ENCODE measurements around the gene XPO6. TPM values are rescaled to one million over a fixed set of nuclear protein-coding genes. Genes with fewer than 3 reads are reported as not detected.
A peak's percentile ranks its signal among the peaks of the same experiment; 100 is the strongest.

Gene XPO6
- total RNA-seq, 1 donor: 102 TPM

DNA sequence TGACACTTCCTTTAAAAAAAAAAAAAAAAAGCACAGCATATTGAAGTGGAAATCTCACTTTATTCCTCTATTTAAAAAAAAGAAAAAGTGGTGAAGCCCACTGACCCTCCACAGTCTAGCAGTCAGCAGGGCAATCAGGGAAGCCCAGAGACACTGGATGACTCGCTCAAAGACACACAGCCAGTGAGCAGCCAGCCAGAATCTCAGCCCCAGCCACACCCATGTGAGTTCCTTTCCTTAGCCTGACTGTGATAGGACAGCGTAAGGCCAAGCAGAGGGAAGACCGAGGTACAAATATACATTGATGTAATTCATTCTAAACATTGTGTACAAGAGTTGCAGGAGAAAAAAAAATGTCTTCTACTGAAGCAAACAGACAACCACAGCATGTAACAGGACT lies 22.5 kb downstream of the XPO6 start:
- peak overlapping the region; percentile 26 for H3K27ac ChIP-seq (ENCODE audit: low read depth, low read length)
- H3K4me2 ChIP-seq (ENCODE audit: insufficient read depth, low read length): no peak overlapping the region
- H3K36me3 ChIP-seq (ENCODE audit: insufficient read depth, low read length): no peaks in the 10 kb centered on the region
- peaks cover 43% of the 10 kb centered on the region for H3K4me1 ChIP-seq (ENCODE audit: insufficient read depth, low read length)
- no peak overlapping the region for H2AFZ ChIP-seq (ENCODE audit: low read length)
- H3K79me2 ChIP-seq (ENCODE audit: insufficient read depth, low read length): peaks cover 92% of the 10 kb centered on the region
- H3K4me3 ChIP-seq (ENCODE audit: insufficient read depth, low read length): no peak overlapping the region
- no peak for DNase-seq (ENCODE audit: insufficient read length, low spot score, missing footprints)
- no peaks in the 10 kb centered on the region for H3K27me3 ChIP-seq (ENCODE audit: insufficient read depth, low read length)
- H4K20me1 ChIP-seq (ENCODE audit: insufficient read depth, low read length): peaks cover 33% of the 10 kb centered on the region
- TF ChIP-seq, protein P1, sequence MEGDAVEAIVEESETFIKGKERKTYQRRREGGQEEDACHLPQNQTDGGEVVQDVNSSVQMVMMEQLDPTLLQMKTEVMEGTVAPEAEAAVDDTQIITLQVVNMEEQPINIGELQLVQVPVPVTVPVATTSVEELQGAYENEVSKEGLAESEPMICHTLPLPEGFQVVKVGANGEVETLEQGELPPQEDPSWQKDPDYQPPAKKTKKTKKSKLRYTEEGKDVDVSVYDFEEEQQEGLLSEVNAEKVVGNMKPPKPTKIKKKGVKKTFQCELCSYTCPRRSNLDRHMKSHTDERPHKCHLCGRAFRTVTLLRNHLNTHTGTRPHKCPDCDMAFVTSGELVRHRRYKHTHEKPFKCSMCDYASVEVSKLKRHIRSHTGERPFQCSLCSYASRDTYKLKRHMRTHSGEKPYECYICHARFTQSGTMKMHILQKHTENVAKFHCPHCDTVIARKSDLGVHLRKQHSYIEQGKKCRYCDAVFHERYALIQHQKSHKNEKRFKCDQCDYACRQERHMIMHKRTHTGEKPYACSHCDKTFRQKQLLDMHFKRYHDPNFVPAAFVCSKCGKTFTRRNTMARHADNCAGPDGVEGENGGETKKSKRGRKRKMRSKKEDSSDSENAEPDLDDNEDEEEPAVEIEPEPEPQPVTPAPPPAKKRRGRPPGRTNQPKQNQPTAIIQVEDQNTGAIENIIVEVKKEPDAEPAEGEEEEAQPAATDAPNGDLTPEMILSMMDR (IDR thresholded peaks at IDR 0.05; ENCODE audit: extremely low read depth, low read depth, low read length): no peak
- no peaks in the 10 kb centered on the region for H3K9me3 ChIP-seq (ENCODE audit: low read depth, low read length)

DNA sequence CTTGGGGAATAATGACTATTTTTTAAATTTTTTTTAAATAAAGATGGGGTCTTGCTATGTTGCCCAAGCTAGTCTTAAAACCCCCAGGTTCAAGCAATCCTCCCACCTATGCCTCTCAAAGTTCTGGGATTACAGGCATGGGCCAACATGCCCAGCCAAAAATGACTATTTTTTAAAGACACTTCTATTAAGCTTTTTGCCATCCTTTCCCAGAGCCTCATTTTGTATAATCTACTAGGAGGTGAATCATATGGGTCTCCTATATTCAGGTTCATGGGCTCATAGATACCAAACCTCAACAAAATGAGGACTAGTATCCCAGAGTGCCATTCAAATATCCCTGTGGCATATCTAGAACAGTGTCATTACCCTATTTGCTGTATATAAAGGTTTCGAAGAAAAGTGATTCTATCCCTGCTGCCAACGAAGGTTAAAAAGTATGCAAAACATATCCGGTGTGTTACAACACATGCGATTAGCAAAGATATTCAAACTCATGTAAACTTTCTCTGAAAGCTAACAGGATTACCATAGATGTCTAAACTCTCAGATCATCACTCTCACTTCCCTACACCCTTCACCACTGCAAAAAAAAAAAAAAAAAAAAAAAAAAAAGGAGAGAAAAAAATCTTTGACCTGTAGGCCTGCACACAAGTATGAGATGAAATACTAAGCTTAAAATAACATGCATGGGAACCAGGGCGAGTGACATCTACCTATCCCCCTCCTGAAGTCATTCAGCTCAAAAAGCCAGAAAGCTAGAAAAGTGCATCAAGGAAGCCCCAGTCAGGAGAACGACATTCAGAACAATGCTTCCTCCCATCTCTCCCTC lies 23.5 kb downstream of the XPO6 start:
- peaks cover 100% of the 10 kb centered on the region for H3K79me2 ChIP-seq (ENCODE audit: insufficient read depth, low read length)
- no peak overlapping the region for H3K27ac ChIP-seq (ENCODE audit: low read depth, low read length)
- no peak overlapping the region for H3K4me3 ChIP-seq (ENCODE audit: insufficient read depth, low read length)
- H2AFZ ChIP-seq (ENCODE audit: low read length): no peak overlapping the region
- no peaks in the 10 kb centered on the region for H3K36me3 ChIP-seq (ENCODE audit: insufficient read depth, low read length)
- TF ChIP-seq, protein P1 (IDR thresholded peaks at IDR 0.05; ENCODE audit: extremely low read depth, low read depth, low read length): no peak
- H3K27me3 ChIP-seq (ENCODE audit: insufficient read depth, low read length): no peaks in the 10 kb centered on the region
- DNase-seq (ENCODE audit: insufficient read length, low spot score, missing footprints): no peak
- no peaks in the 10 kb centered on the region for H3K9me3 ChIP-seq (ENCODE audit: low read depth, low read length)
- H3K4me1 ChIP-seq (ENCODE audit: insufficient read depth, low read length): peaks cover 43% of the 10 kb centered on the region
- no peak overlapping the region for H3K4me2 ChIP-seq (ENCODE audit: insufficient read depth, low read length)
- peaks cover 37% of the 10 kb centered on the region for H4K20me1 ChIP-seq (ENCODE audit: insufficient read depth, low read length)

DNA sequence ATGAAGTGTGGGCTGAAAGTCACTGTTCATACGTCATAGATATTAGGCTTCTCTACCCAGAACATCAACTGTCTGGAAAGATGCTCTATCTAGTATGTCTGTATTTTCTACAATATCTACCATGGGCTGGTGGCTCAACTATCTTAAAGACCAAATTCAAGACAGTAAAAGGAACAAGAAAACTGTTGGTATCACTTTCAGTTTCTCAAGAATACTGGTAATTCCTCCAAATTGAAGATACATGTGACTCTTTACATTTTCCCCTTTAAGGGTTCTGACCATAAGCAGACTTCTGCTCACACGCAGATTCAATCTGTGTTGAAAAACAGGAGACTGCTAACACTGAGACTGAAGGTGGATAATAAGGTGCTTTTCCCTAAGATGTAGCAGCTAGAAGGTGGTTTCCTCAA lies 24.2 kb downstream of the XPO6 start:
- Histone ChIP-seq H3K27ac (ENCODE audit: low read depth, low read length) (peak overlapping the region; percentile 26), H2AFZ (ENCODE audit: low read length) (no peak overlapping the region), H3K27me3 (ENCODE audit: insufficient read depth, low read length) (no peaks in the 10 kb centered on the region), H3K4me3 (ENCODE audit: insufficient read depth, low read length) (no peak overlapping the region), H3K9me3 (ENCODE audit: low read depth, low read length) (no peaks in the 10 kb centered on the region), H4K20me1 (ENCODE audit: insufficient read depth, low read length) (peaks cover 41% of the 10 kb centered on the region), H3K4me1 (ENCODE audit: insufficient read depth, low read length) (peaks cover 41% of the 10 kb centered on the region), H3K4me2 (ENCODE audit: insufficient read depth, low read length) (no peak overlapping the region), H3K36me3 (ENCODE audit: insufficient read depth, low read length) (no peaks in the 10 kb centered on the region), H3K79me2 (ENCODE audit: insufficient read depth, low read length) (peaks cover 100% of the 10 kb centered on the region)
- DNase-seq (ENCODE audit: insufficient read length, low spot score, missing footprints): no peak
- TF ChIP-seq, protein P1 (IDR thresholded peaks at IDR 0.05; ENCODE audit: extremely low read depth, low read depth, low read length): no peak

DNA sequence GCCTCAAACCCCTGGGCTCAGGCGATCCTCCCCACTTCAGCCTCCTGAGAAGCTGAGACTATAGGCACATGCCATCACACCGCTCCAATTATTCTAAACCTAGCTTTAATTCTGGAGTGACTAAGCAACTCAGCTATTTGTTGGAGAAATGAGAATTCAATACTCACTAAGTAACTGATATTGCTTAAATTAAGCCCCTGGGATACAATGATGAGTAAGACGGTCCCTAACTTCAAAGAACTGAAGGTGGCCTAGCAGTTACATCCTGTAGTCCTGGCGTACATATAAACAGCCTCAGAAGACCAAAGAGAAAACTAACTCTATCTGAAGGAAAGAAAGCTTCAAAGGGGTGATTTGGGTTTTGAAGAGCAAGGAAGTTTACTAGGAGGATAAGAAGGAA lies 25.0 kb downstream of the XPO6 start:
- Histone ChIP-seq H3K4me2 (ENCODE audit: insufficient read depth, low read length) (peak overlapping the region; percentile 1), H3K27ac (ENCODE audit: low read depth, low read length) (peak overlapping the region; percentile 24), H3K4me3 (ENCODE audit: insufficient read depth, low read length) (no peak overlapping the region), H3K36me3 (ENCODE audit: insufficient read depth, low read length) (no peaks in the 10 kb centered on the region), H3K79me2 (ENCODE audit: insufficient read depth, low read length) (peaks cover 99% of the 10 kb centered on the region), H3K9me3 (ENCODE audit: low read depth, low read length) (no peaks in the 10 kb centered on the region), H3K4me1 (ENCODE audit: insufficient read depth, low read length) (peaks cover 46% of the 10 kb centered on the region), H2AFZ (ENCODE audit: low read length) (no peak overlapping the region), H4K20me1 (ENCODE audit: insufficient read depth, low read length) (peaks cover 44% of the 10 kb centered on the region), H3K27me3 (ENCODE audit: insufficient read depth, low read length) (no peaks in the 10 kb centered on the region)
- TF ChIP-seq, protein P1 (IDR thresholded peaks at IDR 0.05; ENCODE audit: extremely low read depth, low read depth, low read length): no peak
- no peak for DNase-seq (ENCODE audit: insufficient read length, low spot score, missing footprints)

Measured in osteoblast (primary cell).